Measurements from ENCODE around the gene XCL1. TPM values are rescaled to one million over a fixed set of nuclear protein-coding genes. Genes with fewer than 3 reads are reported as not detected.

The XCL1 gene
- total RNA-seq, 1 experiment from 2014 or later, result 0.26 TPM

DNA sequence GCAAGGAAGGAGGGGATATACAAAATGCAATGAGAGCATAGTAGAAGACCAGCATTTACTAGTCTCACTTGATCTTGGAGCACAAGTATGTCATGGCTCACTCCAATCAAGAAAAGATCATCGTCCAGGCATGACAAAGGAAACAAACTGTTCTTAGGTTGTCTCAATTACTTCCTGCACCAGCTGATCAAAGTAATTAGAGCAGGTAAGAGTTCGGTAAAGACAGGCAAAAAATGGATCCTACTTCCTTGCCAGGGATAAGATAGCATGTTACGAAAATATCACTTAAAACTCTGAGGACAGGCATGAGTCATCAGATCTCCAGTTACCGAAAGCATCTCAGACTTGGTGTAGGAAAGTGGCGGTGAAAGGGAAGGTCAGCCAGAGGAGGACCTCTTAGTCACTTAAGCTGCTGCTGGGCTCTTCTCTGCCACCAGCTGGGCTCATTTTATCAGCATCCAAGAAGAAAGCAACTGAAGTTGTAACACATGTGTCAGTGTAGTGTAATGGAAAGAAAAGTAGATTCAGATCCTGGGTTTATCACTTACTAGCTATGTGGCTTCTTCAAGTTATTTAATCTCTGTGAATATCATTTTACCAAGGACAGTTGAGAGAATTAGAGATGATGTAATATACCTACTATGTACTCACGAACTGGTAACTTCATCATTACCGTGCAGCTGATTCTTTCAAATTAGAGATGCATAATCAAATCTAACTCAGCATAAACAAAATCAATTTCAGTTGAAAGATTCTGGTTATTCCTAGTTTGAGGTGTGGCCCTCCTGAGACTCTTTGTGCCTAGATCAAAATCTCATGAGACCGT lies 46.8 kb downstream of the XCL1 start:
- Histone ChIP-seq H3K23ac (ENCODE audit: insufficient read length, low read depth, low read length) (no peak overlapping the region), H4K8ac (replicated peaks; ENCODE audit: insufficient read length, low read depth, low read length) (no peak overlapping the region), H2BK20ac (ENCODE audit: low read depth, low read length, poor library complexity, severe bottlenecking) (no peak overlapping the region), H2AK5ac (ENCODE audit: insufficient read length, low read length) (no peak overlapping the region), H2BK5ac (ENCODE audit: insufficient read length, low read length) (no peak overlapping the region), H2AFZ (ENCODE audit: low read length) (no peak overlapping the region), H4K20me1 (ENCODE audit: control insufficient read depth, insufficient read depth, insufficient read length) (no peaks in the 10 kb centered on the region), H3K4ac (ENCODE audit: low read depth, low read length) (no peak overlapping the region), H3K27ac (ENCODE audit: insufficient read length, low read depth, low read length) (no peak overlapping the region), H3K9ac (ENCODE audit: extremely low read depth, insufficient read length, low read length) (no peak overlapping the region), H2BK15ac (ENCODE audit: low read depth, low read length) (no peak overlapping the region), H4K91ac (ENCODE audit: insufficient read length, low read depth, low read length) (no peak overlapping the region), H2BK12ac (ENCODE audit: insufficient read length, low read depth, low read length) (no peak overlapping the region), H3K27me3 (ENCODE audit: insufficient read depth, low read length) (no peaks in the 10 kb centered on the region), H3K4me2 (ENCODE audit: insufficient read depth, insufficient read length, low read length) (no peak overlapping the region), H3K23me2 (ENCODE audit: insufficient read length, low read depth, low read length, poor library complexity, severe bottlenecking) (no peaks in the 10 kb centered on the region), H3K14ac (ENCODE audit: insufficient read depth, low read length) (no peak overlapping the region), H3K79me1 (ENCODE audit: insufficient read depth, low read depth, low read length, poor library complexity, severe bottlenecking) (no peaks in the 10 kb centered on the region), H3K79me2 (ENCODE audit: insufficient read depth, low read length) (no peaks in the 10 kb centered on the region), H3K18ac (ENCODE audit: insufficient read length, low read depth, low read length) (no peak overlapping the region), H3K9me3 (ENCODE audit: control insufficient read depth, low read depth, low read length) (no peaks in the 10 kb centered on the region), H3T11ph (ENCODE audit: low read length) (no peak overlapping the region), H4K5ac (ENCODE audit: insufficient read length, low read depth, low read length) (no peak overlapping the region), H3K4me1 (ENCODE audit: insufficient read depth, low read length) (no peaks in the 10 kb centered on the region; the same call in 1 of the 2 replicates), H2BK120ac (ENCODE audit: low read depth, low read length, poor library complexity, severe bottlenecking) (no peak overlapping the region), H3K56ac (ENCODE audit: insufficient read length, low read depth, low read length) (no peak overlapping the region)
- Mint-ChIP-seq H3K9me3 (no peaks in the 10 kb centered on the region), H3K4me1 (peaks cover 0 to 6% of the 10 kb centered on the region in 2 experiments; a peak in 3 of 4 replicates), H3K4me3 (no peak overlapping the region), H3K27me3 (ENCODE audit: low read depth) (no peaks in the 10 kb centered on the region), H3K27ac (no peak overlapping the region), H3K36me3 (ENCODE audit: insufficient read depth in 1 of 3, low read depth in 3 of 3) (no peaks in the 10 kb centered on the region)
- DNase-seq, result no peak
- no CpG with 5 or more reads among the region's 8 CpGs for WGBS (ENCODE audit: extremely low coverage, insufficient read length, low lambda C conversion rate)
- TF ChIP-seq, protein P1, sequence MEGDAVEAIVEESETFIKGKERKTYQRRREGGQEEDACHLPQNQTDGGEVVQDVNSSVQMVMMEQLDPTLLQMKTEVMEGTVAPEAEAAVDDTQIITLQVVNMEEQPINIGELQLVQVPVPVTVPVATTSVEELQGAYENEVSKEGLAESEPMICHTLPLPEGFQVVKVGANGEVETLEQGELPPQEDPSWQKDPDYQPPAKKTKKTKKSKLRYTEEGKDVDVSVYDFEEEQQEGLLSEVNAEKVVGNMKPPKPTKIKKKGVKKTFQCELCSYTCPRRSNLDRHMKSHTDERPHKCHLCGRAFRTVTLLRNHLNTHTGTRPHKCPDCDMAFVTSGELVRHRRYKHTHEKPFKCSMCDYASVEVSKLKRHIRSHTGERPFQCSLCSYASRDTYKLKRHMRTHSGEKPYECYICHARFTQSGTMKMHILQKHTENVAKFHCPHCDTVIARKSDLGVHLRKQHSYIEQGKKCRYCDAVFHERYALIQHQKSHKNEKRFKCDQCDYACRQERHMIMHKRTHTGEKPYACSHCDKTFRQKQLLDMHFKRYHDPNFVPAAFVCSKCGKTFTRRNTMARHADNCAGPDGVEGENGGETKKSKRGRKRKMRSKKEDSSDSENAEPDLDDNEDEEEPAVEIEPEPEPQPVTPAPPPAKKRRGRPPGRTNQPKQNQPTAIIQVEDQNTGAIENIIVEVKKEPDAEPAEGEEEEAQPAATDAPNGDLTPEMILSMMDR (conservative IDR thresholded peaks at IDR 0.05), result no peak
